Measurements from ENCODE around the gene FAM227B.
"Not testable (repeated sequence)": the region's sequence is repeated elsewhere in the genome, so short reads cannot be mapped to it uniquely, and the experiment has no call there.

The FAM227B gene

DNA sequence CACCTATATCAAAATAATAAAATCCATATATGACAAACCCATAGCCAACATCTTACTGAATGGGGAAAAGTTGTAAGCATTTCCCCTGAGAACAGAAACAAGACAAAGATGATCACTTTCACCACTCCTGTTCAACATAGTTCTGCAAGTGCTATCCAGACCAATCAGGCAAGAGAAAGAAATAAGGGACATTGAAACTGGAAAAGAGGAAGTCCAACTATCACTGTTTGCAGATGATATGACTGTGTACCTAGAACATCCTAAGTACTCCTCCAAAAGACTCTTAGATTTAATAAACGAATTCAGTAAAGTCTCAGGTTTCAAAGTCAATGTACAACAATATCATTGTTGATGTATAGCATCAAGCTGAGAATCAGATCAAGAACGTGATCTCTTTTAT is 233.1 kb downstream of the FAM227B start:
- no peaks in the 10 kb centered on the region for H3K36me3 ChIP-seq (ENCODE audit: insufficient read depth, low read length)
- peaks cover 10% of the 10 kb centered on the region for H3K4me1 ChIP-seq (ENCODE audit: control insufficient read depth, insufficient read depth, low read length, unreplicated experiment)
- no peak overlapping the region for H2AFZ ChIP-seq (ENCODE audit: low read length, unreplicated experiment)
- H3K79me2 ChIP-seq (ENCODE audit: control insufficient read depth, insufficient read depth, low read length, unreplicated experiment), result no peaks in the 10 kb centered on the region
- no peaks in the 10 kb centered on the region for H3K27me3 ChIP-seq (ENCODE audit: insufficient read depth, low read length)
- no peak overlapping the region for H3K27ac ChIP-seq (ENCODE audit: low read depth, low read length)
- no peak overlapping the region for H3K4me3 ChIP-seq (ENCODE audit: low read depth, low read length)

DNA sequence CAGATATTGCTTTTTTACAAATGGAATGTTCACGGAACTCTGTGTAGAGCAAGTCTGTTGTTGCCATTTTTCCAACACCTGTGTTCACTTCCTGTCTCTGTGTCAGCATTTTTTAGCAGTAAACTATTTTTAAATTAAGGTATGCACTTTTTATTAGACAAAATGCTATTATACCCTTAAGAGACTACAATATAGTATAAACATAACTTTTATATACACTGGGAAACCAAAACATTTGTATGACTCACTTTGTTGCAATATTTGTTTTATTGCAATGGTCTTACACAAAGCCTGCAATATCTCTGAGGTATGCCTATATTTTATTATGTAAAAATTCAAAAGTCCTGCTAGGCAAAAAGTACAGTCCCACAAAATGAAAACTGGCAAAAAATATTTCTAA is 237.4 kb downstream of the FAM227B start:
- Histone ChIP-seq H3K79me2 (ENCODE audit: control insufficient read depth, insufficient read depth, low read length, unreplicated experiment) (no peaks in the 10 kb centered on the region), H3K27me3 (ENCODE audit: insufficient read depth, low read length) (no peaks in the 10 kb centered on the region), H2AFZ (ENCODE audit: low read length, unreplicated experiment) (no peak overlapping the region), H3K36me3 (ENCODE audit: insufficient read depth, low read length) (no peaks in the 10 kb centered on the region), H3K27ac (ENCODE audit: low read depth, low read length) (no peak overlapping the region), H3K4me3 (ENCODE audit: low read depth, low read length) (no peak overlapping the region), H3K4me1 (ENCODE audit: control insufficient read depth, insufficient read depth, low read length, unreplicated experiment) (peaks cover 10% of the 10 kb centered on the region)

DNA sequence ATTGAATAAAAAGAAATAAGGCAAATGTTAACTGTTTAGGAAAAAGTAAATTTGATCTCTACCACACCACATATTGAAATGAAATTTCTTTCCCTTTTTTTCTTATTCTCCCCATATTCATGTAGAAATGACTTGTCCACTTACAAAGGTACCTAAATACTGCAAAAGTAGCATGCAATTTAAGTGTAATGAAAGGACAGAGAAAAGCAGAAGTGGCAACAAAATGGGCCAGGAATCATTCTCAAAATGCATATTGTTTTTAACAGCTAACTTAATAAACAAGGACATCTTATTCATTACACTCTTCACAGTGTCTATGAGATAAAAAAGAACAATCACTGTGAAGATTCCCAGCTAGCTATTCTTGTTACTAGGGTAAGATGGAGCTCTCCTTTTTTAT is 238.2 kb downstream of the FAM227B start:
- Histone ChIP-seq H3K36me3 (ENCODE audit: insufficient read depth, low read length) (no peaks in the 10 kb centered on the region), H3K27ac (ENCODE audit: low read depth, low read length) (no peak overlapping the region), H3K79me2 (ENCODE audit: control insufficient read depth, insufficient read depth, low read length, unreplicated experiment) (no peaks in the 10 kb centered on the region), H3K4me3 (ENCODE audit: low read depth, low read length) (no peak overlapping the region), H2AFZ (ENCODE audit: low read length, unreplicated experiment) (no peak overlapping the region), H3K27me3 (ENCODE audit: insufficient read depth, low read length) (no peaks in the 10 kb centered on the region), H3K4me1 (ENCODE audit: control insufficient read depth, insufficient read depth, low read length, unreplicated experiment) (peaks cover 10% of the 10 kb centered on the region)

DNA sequence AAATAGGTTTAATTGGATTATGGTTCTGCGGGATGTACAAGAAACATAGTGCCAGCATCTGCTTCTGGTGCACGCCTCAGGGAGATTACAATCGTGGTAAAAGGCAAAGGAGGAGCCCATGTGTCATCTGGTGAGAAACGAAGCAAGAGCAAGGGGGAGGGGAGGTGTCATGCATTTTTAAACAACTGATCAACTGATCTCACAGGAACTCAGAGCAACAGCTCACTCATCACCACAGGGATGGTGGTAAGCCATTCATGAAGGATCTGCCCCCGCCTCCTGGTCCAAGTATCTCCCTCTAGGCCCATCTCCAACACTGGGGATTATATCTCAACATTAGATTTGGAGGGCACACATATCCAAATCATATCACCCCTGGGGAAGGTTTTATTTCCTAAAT is 239.7 kb downstream of the FAM227B start:
- Histone ChIP-seq H3K27me3 (ENCODE audit: insufficient read depth, low read length) (no peaks in the 10 kb centered on the region), H3K27ac (ENCODE audit: low read depth, low read length) (no peak overlapping the region), H3K4me1 (ENCODE audit: control insufficient read depth, insufficient read depth, low read length, unreplicated experiment) (peaks cover 10% of the 10 kb centered on the region), H3K79me2 (ENCODE audit: control insufficient read depth, insufficient read depth, low read length, unreplicated experiment) (no peaks in the 10 kb centered on the region), H2AFZ (ENCODE audit: low read length, unreplicated experiment) (no peak overlapping the region), H3K36me3 (ENCODE audit: insufficient read depth, low read length) (no peaks in the 10 kb centered on the region), H3K4me3 (ENCODE audit: low read depth, low read length) (no peak overlapping the region)

DNA sequence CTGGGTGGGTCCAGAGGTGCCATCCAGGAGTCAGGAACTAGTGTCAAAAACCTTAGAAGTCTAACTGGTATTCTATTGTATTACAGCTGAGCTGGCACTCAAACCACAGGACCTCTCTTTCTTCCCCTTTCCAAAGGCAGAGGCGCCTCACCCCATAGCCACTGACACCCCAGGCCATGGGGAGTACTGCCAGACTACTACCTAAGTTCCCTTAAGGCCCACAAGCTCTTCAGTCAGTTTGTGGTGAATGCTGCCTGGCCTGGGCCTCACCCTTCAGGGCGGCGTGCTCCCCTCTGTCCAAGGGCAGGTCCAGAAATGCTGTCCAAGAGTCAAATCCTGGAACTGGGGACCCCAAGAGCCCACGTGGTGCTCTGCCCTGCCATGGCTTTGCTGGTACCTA is 240.6 kb downstream of the FAM227B start:
- no peaks in the 10 kb centered on the region for H3K27me3 ChIP-seq (ENCODE audit: insufficient read depth, low read length)
- H3K27ac ChIP-seq (ENCODE audit: low read depth, low read length), result no peak overlapping the region
- peaks cover 10% of the 10 kb centered on the region for H3K4me1 ChIP-seq (ENCODE audit: control insufficient read depth, insufficient read depth, low read length, unreplicated experiment)
- H3K4me3 ChIP-seq (ENCODE audit: low read depth, low read length), result no peak overlapping the region
- H2AFZ ChIP-seq (ENCODE audit: low read length, unreplicated experiment), result no peak overlapping the region
- H3K79me2 ChIP-seq (ENCODE audit: control insufficient read depth, insufficient read depth, low read length, unreplicated experiment), result no peaks in the 10 kb centered on the region
- H3K36me3 ChIP-seq (ENCODE audit: insufficient read depth, low read length), result no peaks in the 10 kb centered on the region

DNA sequence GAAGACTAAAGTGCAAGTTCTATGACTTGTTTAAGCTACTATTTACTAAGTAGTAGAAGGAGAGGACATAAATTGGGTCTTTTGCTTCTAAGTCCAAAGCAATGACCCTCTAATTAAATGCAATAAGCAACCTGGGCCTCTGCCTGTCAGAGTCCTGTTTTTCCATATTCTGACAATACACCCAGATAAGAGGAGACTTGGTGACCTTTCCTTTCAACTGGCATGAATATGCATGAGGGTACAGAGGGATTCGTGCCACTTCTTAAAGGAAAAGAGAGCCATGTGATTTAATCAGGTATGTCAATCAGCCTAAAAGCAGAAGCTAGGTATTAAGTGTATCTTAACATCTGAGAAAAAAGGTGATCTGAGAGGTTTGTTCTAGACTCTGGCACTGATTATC is 248.3 kb downstream of the FAM227B start:
- Histone ChIP-seq H3K27me3 (ENCODE audit: insufficient read depth, low read length) (no peaks in the 10 kb centered on the region), H3K79me2 (ENCODE audit: control insufficient read depth, insufficient read depth, low read length, unreplicated experiment) (no peaks in the 10 kb centered on the region), H3K4me3 (ENCODE audit: low read depth, low read length) (no peak overlapping the region), H3K36me3 (ENCODE audit: insufficient read depth, low read length) (no peaks in the 10 kb centered on the region), H3K4me1 (ENCODE audit: control insufficient read depth, insufficient read depth, low read length, unreplicated experiment) (no peaks in the 10 kb centered on the region), H3K27ac (ENCODE audit: low read depth, low read length) (no peak overlapping the region), H2AFZ (ENCODE audit: low read length, unreplicated experiment) (no peak overlapping the region)

DNA sequence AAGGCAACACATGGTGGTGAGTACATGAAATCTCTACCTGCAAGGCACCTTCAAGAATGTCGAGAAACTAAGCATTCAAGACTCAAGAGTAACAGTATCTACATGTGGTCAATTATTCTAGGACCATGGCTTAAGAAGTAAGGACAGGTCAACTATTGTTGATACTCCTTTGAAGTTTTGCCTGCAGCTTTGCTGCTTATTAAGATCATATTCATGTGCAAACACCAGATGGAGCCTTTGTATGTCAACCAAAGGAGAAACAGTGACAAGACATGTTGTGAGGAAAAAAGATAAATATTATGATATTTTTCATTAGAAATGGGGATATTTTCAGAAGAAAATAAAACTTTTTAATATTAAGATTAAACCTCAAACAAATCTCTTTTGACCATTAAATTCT is 249.8 kb downstream of the FAM227B start:
- H3K36me3 ChIP-seq (ENCODE audit: insufficient read depth, low read length), result no peaks in the 10 kb centered on the region

DNA sequence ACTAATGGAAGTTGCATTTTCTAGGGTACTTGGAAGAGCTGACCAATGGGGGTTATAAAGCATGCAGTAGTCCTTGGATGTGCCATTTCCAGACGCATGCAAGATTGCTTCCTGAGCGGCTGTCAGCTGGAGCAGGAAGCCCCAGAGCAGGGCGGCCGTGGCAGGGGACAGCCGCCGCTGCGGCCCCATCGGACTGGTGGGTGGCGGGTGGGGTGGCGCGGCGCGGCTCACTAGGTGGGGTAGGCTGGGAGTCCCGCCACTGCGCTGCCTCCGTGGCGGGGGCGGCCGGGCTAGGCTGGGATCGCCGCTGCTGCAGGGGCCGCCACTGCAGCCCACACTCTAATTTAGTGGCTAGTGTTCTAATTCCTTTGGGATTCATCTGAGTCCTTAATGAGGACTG is 254.1 kb downstream of the FAM227B start:
- Histone ChIP-seq H2AFZ (ENCODE audit: low read length, unreplicated experiment) (no peak overlapping the region), H3K4me1 (ENCODE audit: control insufficient read depth, insufficient read depth, low read length, unreplicated experiment) (no peaks in the 10 kb centered on the region), H3K27me3 (ENCODE audit: insufficient read depth, low read length) (no peaks in the 10 kb centered on the region), H3K79me2 (ENCODE audit: control insufficient read depth, insufficient read depth, low read length, unreplicated experiment) (no peaks in the 10 kb centered on the region), H3K4me3 (ENCODE audit: low read depth, low read length) (no peak overlapping the region), H3K36me3 (ENCODE audit: insufficient read depth, low read length) (no peaks in the 10 kb centered on the region), H3K27ac (ENCODE audit: low read depth, low read length) (no peak overlapping the region)

More for the DNA sequence above, 249.8 kb downstream of the FAM227B start:
- H3K27me3 ChIP-seq (ENCODE audit: insufficient read depth, low read length), result no peaks in the 10 kb centered on the region
- no peaks in the 10 kb centered on the region for H3K4me1 ChIP-seq (ENCODE audit: control insufficient read depth, insufficient read depth, low read length, unreplicated experiment)
- H3K4me3 ChIP-seq (ENCODE audit: low read depth, low read length), result no peak overlapping the region
- no peaks in the 10 kb centered on the region for H3K79me2 ChIP-seq (ENCODE audit: control insufficient read depth, insufficient read depth, low read length, unreplicated experiment)
- H3K27ac ChIP-seq (ENCODE audit: low read depth, low read length), result no peak overlapping the region
- no peak overlapping the region for H2AFZ ChIP-seq (ENCODE audit: low read length, unreplicated experiment)

DNA sequence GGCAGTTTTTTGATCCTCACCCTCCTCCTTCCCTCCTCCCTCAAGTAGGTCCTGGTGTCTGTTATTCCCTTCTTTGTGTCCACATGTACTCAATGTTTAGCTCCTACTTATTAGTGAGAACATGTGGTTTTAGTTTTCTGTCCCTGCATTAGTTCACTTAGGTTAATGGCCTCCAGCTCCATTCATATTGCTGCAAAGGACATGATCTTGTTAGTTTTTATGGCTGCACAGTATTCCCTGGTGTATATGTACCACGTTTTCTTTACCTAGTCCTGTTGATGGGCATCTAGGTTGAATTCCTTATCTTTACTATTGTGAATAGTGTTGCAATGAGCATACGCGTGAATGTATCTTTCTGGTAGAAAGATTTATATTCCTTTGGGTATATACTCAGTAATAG is 259.2 kb downstream of the FAM227B start:
- H3K27me3 ChIP-seq (ENCODE audit: insufficient read depth, low read length), result no peaks in the 10 kb centered on the region
- H3K79me2 ChIP-seq (ENCODE audit: control insufficient read depth, insufficient read depth, low read length, unreplicated experiment), result no peaks in the 10 kb centered on the region
- no peaks in the 10 kb centered on the region for H3K36me3 ChIP-seq (ENCODE audit: insufficient read depth, low read length)
- H3K4me3 ChIP-seq (ENCODE audit: low read depth, low read length), result no peak overlapping the region
- H3K27ac ChIP-seq (ENCODE audit: low read depth, low read length), result no peak overlapping the region
- H3K4me1 ChIP-seq (ENCODE audit: control insufficient read depth, insufficient read depth, low read length, unreplicated experiment), result no peaks in the 10 kb centered on the region
- H2AFZ ChIP-seq (ENCODE audit: low read length, unreplicated experiment), result no peak overlapping the region

DNA sequence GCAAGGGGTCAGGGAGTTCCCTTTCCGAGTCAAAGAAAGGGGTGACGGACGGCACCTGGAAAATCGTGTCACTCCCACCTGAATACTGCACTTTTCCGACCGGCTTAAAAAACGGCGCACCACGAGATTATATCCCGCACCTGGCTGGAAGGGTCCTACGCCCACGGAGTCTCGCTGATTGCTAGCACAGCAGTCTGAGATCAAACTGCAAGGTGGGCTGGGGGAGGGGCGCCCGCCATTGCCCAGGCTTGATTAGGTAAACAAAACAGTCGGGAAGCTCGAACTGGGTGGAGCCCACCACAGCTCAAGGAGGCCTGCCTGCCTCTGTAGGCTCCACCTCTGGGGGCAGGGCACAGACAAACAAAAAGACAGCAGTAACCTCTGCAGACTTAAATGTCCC is 266.2 kb downstream of the FAM227B start:
- not testable (repeated sequence) for H3K79me2 ChIP-seq (ENCODE audit: control insufficient read depth, insufficient read depth, low read length, unreplicated experiment); H3K36me3 ChIP-seq (ENCODE audit: insufficient read depth, low read length); H3K27me3 ChIP-seq (ENCODE audit: insufficient read depth, low read length); H3K27ac ChIP-seq (ENCODE audit: low read depth, low read length); H3K4me3 ChIP-seq (ENCODE audit: low read depth, low read length); H3K4me1 ChIP-seq (ENCODE audit: control insufficient read depth, insufficient read depth, low read length, unreplicated experiment); H2AFZ ChIP-seq (ENCODE audit: low read length, unreplicated experiment)

DNA sequence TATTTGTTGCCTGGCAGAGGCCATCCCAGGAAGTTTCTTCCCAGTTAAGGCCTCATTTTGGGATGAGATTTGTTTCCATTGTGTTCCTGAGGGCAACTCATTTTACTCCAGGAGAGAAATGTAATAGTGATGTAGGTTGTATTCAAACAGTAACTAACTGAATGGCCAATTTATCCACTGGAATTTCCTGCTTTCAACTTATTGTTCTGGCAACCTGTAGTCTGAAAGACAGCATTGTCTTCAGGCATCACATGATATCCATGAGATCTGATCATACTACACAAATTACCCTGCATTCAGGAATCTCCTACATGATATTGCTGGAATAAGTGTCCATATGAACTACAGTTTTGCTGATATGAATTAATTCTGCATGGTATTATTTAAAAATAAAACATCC is 277.1 kb downstream of the FAM227B start:
- no peak overlapping the region for H3K27ac ChIP-seq (ENCODE audit: low read depth, low read length)

DNA sequence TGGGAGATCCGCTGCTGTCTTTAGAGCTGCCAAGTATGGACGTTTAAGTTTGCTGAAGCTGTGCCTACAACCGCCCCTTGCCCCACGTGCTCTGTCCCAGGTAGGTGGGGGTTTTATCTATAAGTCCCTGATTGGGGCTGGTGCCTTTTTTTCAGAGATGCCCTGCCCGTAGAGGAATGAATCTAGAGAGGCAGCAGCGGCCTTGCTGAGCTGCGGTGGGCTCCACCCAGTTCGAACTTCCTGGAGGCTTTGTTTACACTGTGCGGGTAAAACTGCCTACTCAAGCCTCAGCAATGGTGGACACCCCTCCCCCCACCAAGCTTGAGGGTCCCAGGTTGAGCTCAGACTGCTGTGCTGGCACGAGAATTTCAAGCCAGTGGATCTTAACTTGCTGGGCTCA is 281.0 kb downstream of the FAM227B start:
- H3K27me3 ChIP-seq (ENCODE audit: insufficient read depth, low read length), result no peaks in the 10 kb centered on the region
- H3K4me1 ChIP-seq (ENCODE audit: control insufficient read depth, insufficient read depth, low read length, unreplicated experiment), result no peaks in the 10 kb centered on the region
- H3K36me3 ChIP-seq (ENCODE audit: insufficient read depth, low read length), result no peaks in the 10 kb centered on the region
- H3K27ac ChIP-seq (ENCODE audit: low read depth, low read length), result no peak overlapping the region
- H2AFZ ChIP-seq (ENCODE audit: low read length, unreplicated experiment), result no peak overlapping the region
- no peaks in the 10 kb centered on the region for H3K79me2 ChIP-seq (ENCODE audit: control insufficient read depth, insufficient read depth, low read length, unreplicated experiment)
- H3K4me3 ChIP-seq (ENCODE audit: low read depth, low read length), result no peak overlapping the region

More for the DNA sequence above, 277.1 kb downstream of the FAM227B start:
- no peak overlapping the region for H3K4me3 ChIP-seq (ENCODE audit: low read depth, low read length)
- no peaks in the 10 kb centered on the region for H3K79me2 ChIP-seq (ENCODE audit: control insufficient read depth, insufficient read depth, low read length, unreplicated experiment)
- no peaks in the 10 kb centered on the region for H3K36me3 ChIP-seq (ENCODE audit: insufficient read depth, low read length)
- H3K27me3 ChIP-seq (ENCODE audit: insufficient read depth, low read length), result no peaks in the 10 kb centered on the region
- H3K4me1 ChIP-seq (ENCODE audit: control insufficient read depth, insufficient read depth, low read length, unreplicated experiment), result no peaks in the 10 kb centered on the region
- no peak overlapping the region for H2AFZ ChIP-seq (ENCODE audit: low read length, unreplicated experiment)

Data from ACC112 (cell line).